GM18909 (cell line): ENCODE data around the gene PMEPA1.
A peak's percentile ranks its signal among the peaks of the same experiment; 100 is the strongest.

ENCODE experiments used
- ATAC-seq: cut with Tn5 transposase; IDR thresholded peaks from one replicate; pipeline ENCODE4 v1.9.1; 2021; ENCODE audit warnings: mild to moderate bottlenecking; ENCODE audit not compliant: unreplicated experiment, poor library complexity

The PMEPA1 gene

GRCh38 chr20:57738053-57738452 is 28.2 kb upstream of the PMEPA1 start:
- no peak for ATAC-seq

GRCh38 chr20:57737349-57737748 is 27.5 kb upstream of the PMEPA1 start:
- ATAC-seq: no peak

GRCh38 chr20:57736738-57737347 is 27.0 kb upstream of the PMEPA1 start:
- ATAC-seq: no peak

- no peak for ATAC-seq
Measured at GRCh38 chr20:57735831-57736737, 26.3 kb upstream of the PMEPA1 start.

GRCh38 chr20:57734754-57735153 is 24.9 kb upstream of the PMEPA1 start:
- ATAC-seq: no peak

- no peak for ATAC-seq
Measured at GRCh38 chr20:57732226-57732625, 22.4 kb upstream of the PMEPA1 start.

GRCh38 chr20:57728762-57729161 is 18.9 kb upstream of the PMEPA1 start:
- no peak for ATAC-seq

- ATAC-seq: no peak
Measured at GRCh38 chr20:57727863-57728262, 18.0 kb upstream of the PMEPA1 start.

- ATAC-seq: no peak
Measured at GRCh38 chr20:57725636-57726035, 15.8 kb upstream of the PMEPA1 start.

GRCh38 chr20:57724610-57725405 is 15.0 kb upstream of the PMEPA1 start:
- ATAC-seq: no peak

GRCh38 chr20:57723816-57724215 is 14.0 kb upstream of the PMEPA1 start:
- ATAC-seq: no peak

GRCh38 chr20:57719951-57720350 is 10.1 kb upstream of the PMEPA1 start:
- no peak for ATAC-seq

- peak; percentile 96 for ATAC-seq
Measured at GRCh38 chr20:57718490-57719009, 8.7 kb upstream of the PMEPA1 start.

- no peak for ATAC-seq
Measured at GRCh38 chr20:57717797-57718196, 8.0 kb upstream of the PMEPA1 start.

GRCh38 chr20:57716901-57717300 is 7.1 kb upstream of the PMEPA1 start:
- no peak for ATAC-seq

- ATAC-seq: no peak
Measured at GRCh38 chr20:57716202-57716601, 6.4 kb upstream of the PMEPA1 start.

- no peak for ATAC-seq
Measured at GRCh38 chr20:57715268-57715904, 5.6 kb upstream of the PMEPA1 start.

GRCh38 chr20:57714409-57715267 is 4.8 kb upstream of the PMEPA1 start:
- no peak for ATAC-seq

- ATAC-seq: no peak
Measured at GRCh38 chr20:57713951-57714350, 4.1 kb upstream of the PMEPA1 start.
